T-helper 22 cell (primary cell): ENCODE results near the gene NEDD9.
A peak's percentile ranks its signal among the peaks of the same experiment; 100 is the strongest.

Source experiments
- DNase-seq: peaks from one replicate; pipeline ENCODE4 v3.0.0-alpha.2; 2020; ENCODE audit warnings: low read depth

The NEDD9 gene

GRCh38 chr6:11232193-11232769 lies at the start of gene NEDD9:
Gene NEDD9 (minus strand): TSS chr6:11232668. CDS start chr6:11232515, 153 bp downstream.
- peak; percentile 95 for DNase-seq

- DNase-seq, result no peak
Observed at GRCh38 chr6:11282245-11282644, 49.8 kb upstream of the NEDD9 start.

GRCh38 chr6:11280394-11280793 lies 47.9 kb upstream of the NEDD9 start:
- no peak for DNase-seq

- no peak for DNase-seq
Observed at GRCh38 chr6:11279284-11279689, 46.8 kb upstream of the NEDD9 start.

- peak; percentile 15 for DNase-seq
Observed at GRCh38 chr6:11278207-11278559, 45.7 kb upstream of the NEDD9 start.

GRCh38 chr6:11277275-11278206 lies 45.1 kb upstream of the NEDD9 start:
- peak; percentile 4 for DNase-seq

GRCh38 chr6:11276911-11277274 lies 44.4 kb upstream of the NEDD9 start:
- no peak for DNase-seq

GRCh38 chr6:11276228-11276627 lies 43.8 kb upstream of the NEDD9 start:
- no peak for DNase-seq

- no peak for DNase-seq
Observed at GRCh38 chr6:11275598-11275997, 43.1 kb upstream of the NEDD9 start.

- no peak for DNase-seq
Observed at GRCh38 chr6:11273406-11274065, 41.1 kb upstream of the NEDD9 start.

- no peak for DNase-seq
Observed at GRCh38 chr6:11272491-11273192, 40.2 kb upstream of the NEDD9 start.

- no peak for DNase-seq
Observed at GRCh38 chr6:11271228-11272020, 39.0 kb upstream of the NEDD9 start.

- DNase-seq, result no peak
Observed at GRCh38 chr6:11270030-11271027, 37.9 kb upstream of the NEDD9 start.

GRCh38 chr6:11268978-11269377 lies 36.5 kb upstream of the NEDD9 start:
- no peak for DNase-seq

- no peak for DNase-seq
Observed at GRCh38 chr6:11266926-11267325, 34.5 kb upstream of the NEDD9 start.

- DNase-seq, result no peak
Observed at GRCh38 chr6:11265932-11266331, 33.5 kb upstream of the NEDD9 start.

GRCh38 chr6:11264100-11264499 lies 31.6 kb upstream of the NEDD9 start:
- DNase-seq, result no peak

GRCh38 chr6:11263291-11263775 lies 30.9 kb upstream of the NEDD9 start:
- DNase-seq, result no peak

GRCh38 chr6:11262242-11262641 lies 29.8 kb upstream of the NEDD9 start:
- DNase-seq, result no peak
